Choroid plexus epithelial cell (primary cell): ENCODE results near the gene KISS1R.

Experiments
- DNase-seq: peaks from one replicate; pipeline ENCODE4 v3.0.0-alpha.2; 2010; ENCODE audit warnings: low read depth
- H3K4me3 ChIP-seq: 2 replicates; pipeline ENCODE4 v1.5.1; 2011; ENCODE audit warnings: low read depth, mild to moderate bottlenecking, control low read depth, low read length, moderate library complexity
- TF ChIP-seq, protein P1 (sequence below): conservative IDR thresholded peaks from 2 replicates; pipeline ENCODE4 v1.5.1; 2011; ENCODE audit warnings: low read depth, mild to moderate bottlenecking, control low read depth, inconsistent platforms, low read length, moderate library complexity

The KISS1R gene

DNA sequence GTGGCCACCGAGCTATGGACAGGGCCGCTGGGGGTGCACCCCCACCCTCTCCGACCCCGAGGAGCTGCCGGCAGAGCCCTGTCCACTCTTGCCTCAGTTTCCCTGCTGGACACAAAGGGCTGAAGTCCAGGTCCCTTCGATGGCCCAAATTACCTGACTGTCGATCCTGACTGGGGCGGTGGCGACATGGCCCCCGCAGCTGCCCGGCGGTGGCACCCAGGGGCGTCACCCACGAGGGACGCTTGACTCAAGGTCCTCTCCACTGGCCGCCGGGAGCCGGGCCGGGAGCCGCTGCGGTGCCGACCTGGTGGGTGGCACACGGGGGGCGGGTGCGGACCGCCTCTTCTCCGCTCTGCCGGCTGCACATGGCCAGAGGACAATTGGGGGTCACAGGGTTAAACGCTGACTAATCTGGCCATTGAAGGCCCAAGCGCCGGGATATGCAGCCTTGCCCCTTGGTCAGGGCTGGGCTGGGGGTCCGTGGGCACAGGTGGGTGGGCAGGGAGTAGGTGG is 25.1 kb downstream of the KISS1R start:
- no peak for DNase-seq
- TF ChIP-seq, protein P1, sequence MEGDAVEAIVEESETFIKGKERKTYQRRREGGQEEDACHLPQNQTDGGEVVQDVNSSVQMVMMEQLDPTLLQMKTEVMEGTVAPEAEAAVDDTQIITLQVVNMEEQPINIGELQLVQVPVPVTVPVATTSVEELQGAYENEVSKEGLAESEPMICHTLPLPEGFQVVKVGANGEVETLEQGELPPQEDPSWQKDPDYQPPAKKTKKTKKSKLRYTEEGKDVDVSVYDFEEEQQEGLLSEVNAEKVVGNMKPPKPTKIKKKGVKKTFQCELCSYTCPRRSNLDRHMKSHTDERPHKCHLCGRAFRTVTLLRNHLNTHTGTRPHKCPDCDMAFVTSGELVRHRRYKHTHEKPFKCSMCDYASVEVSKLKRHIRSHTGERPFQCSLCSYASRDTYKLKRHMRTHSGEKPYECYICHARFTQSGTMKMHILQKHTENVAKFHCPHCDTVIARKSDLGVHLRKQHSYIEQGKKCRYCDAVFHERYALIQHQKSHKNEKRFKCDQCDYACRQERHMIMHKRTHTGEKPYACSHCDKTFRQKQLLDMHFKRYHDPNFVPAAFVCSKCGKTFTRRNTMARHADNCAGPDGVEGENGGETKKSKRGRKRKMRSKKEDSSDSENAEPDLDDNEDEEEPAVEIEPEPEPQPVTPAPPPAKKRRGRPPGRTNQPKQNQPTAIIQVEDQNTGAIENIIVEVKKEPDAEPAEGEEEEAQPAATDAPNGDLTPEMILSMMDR: no peak
- H3K4me3 ChIP-seq: no peak overlapping the region

DNA sequence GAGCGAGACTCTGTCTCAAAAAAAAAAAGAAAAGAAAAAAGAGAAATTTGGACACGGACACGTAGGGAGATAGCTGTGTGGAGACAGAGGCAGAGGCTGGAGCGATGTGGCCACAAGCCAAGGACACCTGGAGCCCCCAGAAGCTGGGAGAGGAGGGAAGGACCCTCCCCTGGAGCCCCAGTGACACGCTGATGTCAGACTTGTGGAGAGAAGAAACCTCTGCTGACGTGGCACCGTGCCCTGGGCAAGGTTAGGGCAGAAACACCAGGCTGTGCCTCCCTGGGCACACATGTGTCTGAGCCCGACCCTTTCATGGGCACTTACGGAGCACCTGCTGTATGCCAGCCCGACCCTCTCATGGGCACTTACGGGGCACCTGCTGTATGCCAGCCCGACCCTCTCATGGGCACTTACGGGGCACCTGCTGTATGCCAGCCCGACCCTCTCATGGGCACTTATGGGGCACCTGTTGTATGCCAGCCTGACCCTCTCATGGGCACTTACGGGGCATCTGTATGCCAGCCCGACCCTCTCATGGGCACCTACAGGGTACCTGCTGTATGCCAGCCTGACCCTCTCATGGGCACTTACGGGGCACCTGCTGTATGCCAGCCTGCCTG is 26.5 kb downstream of the KISS1R start:
- TF ChIP-seq, protein P1: no peak
- DNase-seq: no peak
- no peak overlapping the region for H3K4me3 ChIP-seq

DNA sequence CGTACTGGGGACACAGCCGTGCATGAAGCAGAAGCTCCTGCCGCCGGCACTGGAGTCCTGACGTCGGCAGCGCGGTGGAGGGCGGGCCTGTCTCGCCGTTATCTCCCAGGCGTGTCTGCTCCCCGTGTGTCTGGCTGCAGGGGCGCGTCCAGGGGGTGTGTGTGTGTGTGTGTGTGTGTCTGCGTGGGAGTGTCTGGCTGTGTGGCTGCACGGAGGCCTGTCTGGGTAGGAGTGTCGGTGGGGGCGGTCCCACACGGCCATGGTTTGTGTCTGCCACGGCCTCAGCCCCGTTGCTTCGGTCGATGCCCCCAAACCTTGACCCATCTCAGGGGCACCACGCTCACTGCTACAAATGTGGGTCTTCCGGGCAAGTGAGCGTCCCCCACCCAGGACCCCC is 27.0 kb downstream of the KISS1R start:
- no peak for DNase-seq
- TF ChIP-seq, protein P1: no peak
- H3K4me3 ChIP-seq: no peak overlapping the region

DNA sequence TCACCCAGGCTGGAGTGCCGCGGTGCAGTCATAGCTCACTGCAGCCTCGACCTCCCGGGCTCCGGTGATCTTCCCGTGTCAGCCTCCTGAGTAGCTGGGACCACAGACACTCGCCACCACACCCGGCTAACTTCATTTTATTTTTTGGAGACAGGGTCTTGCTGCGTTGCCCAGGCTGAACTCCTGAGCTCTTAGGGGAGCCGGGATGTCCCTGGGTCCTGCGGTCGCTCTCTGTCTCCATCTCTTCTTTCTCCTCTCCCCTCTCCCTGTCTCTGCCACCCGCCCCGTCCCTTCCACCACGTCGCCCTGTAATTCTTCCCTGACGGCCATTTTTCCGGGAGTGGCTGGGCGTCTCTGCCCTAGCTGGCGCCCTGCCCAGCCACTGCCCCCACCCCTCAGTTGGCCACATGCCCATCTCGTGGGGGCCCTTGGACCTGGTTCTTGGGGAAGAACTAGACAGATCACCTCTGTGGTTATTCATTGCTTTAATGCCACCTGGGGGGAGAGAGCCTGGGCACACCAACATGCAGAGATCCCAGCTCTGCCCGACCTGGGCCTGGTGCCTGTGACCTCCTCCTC is 27.6 kb downstream of the KISS1R start:
- H3K4me3 ChIP-seq: no peak overlapping the region
- no peak for DNase-seq
- TF ChIP-seq, protein P1: no peak

DNA sequence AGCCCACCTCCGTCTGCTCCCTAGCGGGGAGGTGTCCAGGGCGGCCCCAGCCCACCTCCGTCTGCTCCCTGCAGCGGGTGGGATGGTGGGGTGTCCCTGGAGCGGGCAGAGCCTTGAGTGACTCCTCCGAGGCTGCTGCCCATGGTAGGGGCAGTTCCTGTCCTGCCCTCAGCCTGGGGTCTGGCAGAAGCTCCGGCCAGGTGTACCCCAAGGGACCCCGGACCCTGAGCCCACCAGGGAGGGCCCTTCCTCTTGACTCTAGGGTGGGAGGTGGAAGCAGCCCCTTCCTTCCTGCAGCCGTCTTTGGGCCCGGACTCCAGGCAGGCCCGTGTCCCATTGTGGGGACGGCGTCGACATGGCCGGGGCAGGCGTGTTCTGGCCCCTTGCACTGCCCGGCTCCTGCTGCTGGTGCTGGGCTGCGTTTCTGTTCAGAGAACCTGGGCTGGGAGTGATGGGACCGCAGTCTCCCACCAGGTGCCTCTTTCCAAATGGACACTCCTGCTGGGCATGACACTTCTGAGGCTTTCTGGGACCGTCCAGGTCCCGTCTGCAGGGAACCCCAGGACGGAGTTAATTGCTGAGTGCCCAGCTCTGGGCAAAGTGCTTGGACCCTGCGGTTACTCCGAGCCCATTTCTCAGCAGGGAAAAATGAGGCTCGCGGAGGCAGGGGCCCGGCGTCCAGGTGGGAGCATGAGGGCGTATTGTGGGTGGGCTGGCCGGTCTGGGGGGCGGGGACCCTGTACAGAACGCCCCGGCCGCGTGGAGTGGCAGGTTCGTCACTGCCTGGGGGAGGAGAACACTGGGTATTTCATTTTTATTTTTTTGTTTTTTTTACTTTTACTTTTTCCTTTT is 28.5 kb downstream of the KISS1R start:
- DNase-seq: no peak
- TF ChIP-seq, protein P1: no peak

DNA sequence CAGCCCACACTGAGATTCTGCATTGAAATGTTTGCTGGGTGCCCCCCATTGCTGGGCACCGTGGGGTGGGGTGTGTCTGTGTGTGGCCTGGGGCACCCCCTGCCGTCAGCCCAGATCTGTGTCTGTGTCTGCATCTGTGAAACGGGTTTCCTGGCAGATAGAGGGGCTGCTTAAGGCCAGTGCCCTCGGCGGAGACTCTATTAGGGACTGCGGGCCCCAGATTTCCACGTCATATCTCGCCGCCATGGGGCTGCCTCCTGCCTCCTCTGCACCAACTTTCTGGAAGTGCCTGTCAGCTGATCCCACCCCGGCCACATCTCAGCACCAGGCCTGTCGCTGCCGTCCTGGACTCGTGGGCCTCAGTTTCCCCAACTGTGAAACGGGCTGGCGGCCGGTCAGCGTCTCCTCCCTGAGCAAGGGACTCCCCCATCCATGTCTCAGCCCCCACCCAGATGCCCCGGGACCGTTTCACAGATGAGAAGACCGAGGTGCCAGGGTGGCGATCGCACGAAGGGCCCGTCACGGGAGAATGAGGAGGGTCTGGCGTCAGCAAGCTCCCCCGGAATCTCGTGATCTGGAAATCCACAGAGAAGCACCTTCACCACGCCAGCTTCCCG is 30.1 kb downstream of the KISS1R start:
- no peak overlapping the region for H3K4me3 ChIP-seq
- TF ChIP-seq, protein P1: no peak
- no peak for DNase-seq

More for the DNA sequence above, 28.5 kb downstream of the KISS1R start:
- H3K4me3 ChIP-seq: no peak overlapping the region
